Bronchial epithelial cell (primary cell): ENCODE data around the gene KRT72. TPM values are rescaled to one million over a fixed set of nuclear protein-coding genes. Genes with fewer than 3 reads are reported as not detected.

Experiments
- DNase-seq: peaks from one replicate; pipeline ENCODE4 v3.0.0-alpha.2; 2010; ENCODE audit warnings: low read depth
- FAIRE-seq: peaks from 2 replicates; lab custom pipeline; 2011; peaks lifted over from hg19 to GRCh38; lab: Jason Lieb, UNC
- H3K27me3 ChIP-seq: 2 replicates; pipeline ENCODE4 v1.5.1; 2011; ENCODE audit warnings: low read length; ENCODE audit not compliant: control insufficient read depth, insufficient read depth
- H3K36me3 ChIP-seq: 2 replicates; pipeline ENCODE4 v1.5.1; 2011; ENCODE audit warnings: low read length; ENCODE audit not compliant: control insufficient read depth, insufficient read depth
- H3K4me3 ChIP-seq: 2 replicates; pipeline ENCODE4 v1.5.1; 2011; ENCODE audit warnings: mild to moderate bottlenecking, low read depth, low read length, control low read depth
- total RNA-seq: library from RNA; depleted of rRNA; stranded (reverse); fragments of >200 nt; gene quantifications from 2 replicates; pipeline ENCODE4 v1.2.1, GENCODE V29; 2014
- TF ChIP-seq, protein P1 (sequence below): IDR thresholded peaks from 2 replicates; pipeline ENCODE4 v1.5.1; 2011; ENCODE audit warnings: mild to moderate bottlenecking, moderate library complexity, low read length, control low read depth, inconsistent platforms; ENCODE audit not compliant: insufficient read depth, severe bottlenecking

KRT72 gene
- total RNA-seq, 1 donor from 2014 or later: not detected

DNA sequence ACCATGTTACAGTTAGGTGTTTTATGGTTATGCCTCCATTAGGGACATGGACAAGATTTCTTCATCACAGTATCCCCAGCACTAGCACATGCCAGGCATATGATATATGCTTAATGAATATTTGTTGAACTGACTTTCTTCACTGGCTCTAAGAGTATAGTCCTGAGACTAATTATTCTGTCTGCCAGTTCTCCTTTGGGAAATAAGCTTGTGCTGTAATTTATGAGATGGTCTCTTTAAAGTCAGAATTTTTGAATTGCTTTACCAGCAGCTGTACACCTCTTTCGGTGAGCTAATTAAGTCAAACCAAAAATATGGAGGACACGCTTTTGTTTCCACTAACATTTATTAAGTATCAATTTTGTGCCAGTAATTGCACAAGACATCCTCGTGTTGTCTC lies 4.8 kb upstream of the KRT72 start:
- TF ChIP-seq, protein P1, sequence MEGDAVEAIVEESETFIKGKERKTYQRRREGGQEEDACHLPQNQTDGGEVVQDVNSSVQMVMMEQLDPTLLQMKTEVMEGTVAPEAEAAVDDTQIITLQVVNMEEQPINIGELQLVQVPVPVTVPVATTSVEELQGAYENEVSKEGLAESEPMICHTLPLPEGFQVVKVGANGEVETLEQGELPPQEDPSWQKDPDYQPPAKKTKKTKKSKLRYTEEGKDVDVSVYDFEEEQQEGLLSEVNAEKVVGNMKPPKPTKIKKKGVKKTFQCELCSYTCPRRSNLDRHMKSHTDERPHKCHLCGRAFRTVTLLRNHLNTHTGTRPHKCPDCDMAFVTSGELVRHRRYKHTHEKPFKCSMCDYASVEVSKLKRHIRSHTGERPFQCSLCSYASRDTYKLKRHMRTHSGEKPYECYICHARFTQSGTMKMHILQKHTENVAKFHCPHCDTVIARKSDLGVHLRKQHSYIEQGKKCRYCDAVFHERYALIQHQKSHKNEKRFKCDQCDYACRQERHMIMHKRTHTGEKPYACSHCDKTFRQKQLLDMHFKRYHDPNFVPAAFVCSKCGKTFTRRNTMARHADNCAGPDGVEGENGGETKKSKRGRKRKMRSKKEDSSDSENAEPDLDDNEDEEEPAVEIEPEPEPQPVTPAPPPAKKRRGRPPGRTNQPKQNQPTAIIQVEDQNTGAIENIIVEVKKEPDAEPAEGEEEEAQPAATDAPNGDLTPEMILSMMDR: no peak
- peaks cover 11% of the 10 kb centered on the region for H3K27me3 ChIP-seq
- DNase-seq: no peak
- no peak for FAIRE-seq
- no peaks in the 10 kb centered on the region for H3K36me3 ChIP-seq
- no peak overlapping the region for H3K4me3 ChIP-seq

DNA sequence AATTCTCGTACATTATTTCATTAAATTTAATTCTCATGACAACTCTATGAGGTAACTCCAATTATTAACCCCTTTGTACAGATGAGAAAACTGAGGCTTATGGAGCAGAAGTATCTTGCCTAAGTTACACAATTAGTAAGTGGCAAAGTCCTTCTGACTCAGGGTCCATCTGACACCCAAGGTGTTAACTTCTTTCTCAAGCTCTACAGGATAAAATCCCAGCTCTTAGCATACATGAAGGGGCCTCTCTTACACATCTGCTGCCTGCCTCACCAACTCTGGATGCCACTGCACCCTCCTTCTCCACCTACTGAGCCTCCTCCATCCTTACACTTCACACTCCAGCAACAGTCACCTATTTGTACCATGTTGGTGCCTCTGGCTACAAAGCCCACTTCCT lies 4.3 kb upstream of the KRT72 start:
- FAIRE-seq (no peak), DNase-seq (no peak)
- Histone ChIP-seq H3K27me3 (peaks cover 10% of the 10 kb centered on the region), H3K36me3 (no peaks in the 10 kb centered on the region), H3K4me3 (no peak overlapping the region)
- TF ChIP-seq, protein P1: no peak

DNA sequence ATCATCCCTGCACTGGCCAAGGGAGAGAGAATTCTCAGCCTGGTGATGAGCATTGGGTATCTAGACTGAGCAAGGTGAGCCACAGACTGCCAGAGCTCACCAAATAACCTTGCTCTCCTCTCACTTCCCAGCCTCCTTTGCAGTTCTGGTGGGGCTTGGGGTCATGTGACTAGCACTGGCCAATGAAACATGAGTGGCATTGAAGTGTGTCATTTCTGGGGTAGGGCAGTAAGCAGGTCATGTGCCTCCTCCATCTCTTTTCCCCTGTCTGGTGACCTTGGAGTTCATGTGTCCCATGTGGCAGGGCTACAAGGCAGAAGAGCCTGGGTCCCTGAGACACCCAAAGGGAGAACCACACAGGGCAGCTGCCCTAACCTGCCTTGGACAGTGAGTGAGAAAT lies 3.6 kb upstream of the KRT72 start:
- no peak for FAIRE-seq
- peaks cover 12% of the 10 kb centered on the region for H3K27me3 ChIP-seq

DNA sequence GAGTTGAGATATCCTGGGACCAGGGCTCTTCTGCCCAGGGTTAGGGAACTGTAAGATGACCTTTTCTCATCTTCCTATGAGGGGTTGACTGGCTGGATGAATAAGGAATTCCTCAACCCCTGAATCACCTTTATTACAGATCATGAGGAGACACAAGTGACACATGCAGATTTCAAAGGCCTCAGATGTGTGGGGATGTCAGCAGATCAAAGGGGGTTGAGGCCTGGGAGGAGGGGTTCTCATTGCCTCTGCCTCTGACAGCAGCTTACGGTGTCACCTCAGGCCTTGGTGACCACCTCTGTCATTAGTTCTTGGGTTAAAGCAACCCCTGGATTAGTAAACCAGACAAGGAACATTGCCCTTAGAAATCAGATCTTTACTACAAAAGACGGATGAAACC lies 2.1 kb upstream of the KRT72 start:
- peak; percentile 49 for DNase-seq
- Histone ChIP-seq H3K27me3 (peaks cover 15% of the 10 kb centered on the region), H3K36me3 (no peaks in the 10 kb centered on the region), H3K4me3 (no peak overlapping the region)
- TF ChIP-seq, protein P1: no peak
- FAIRE-seq: no peak

More for the DNA sequence above, 3.6 kb upstream of the KRT72 start:
- DNase-seq: no peak
- TF ChIP-seq, protein P1: no peak
- Histone ChIP-seq H3K4me3 (no peak overlapping the region), H3K36me3 (no peaks in the 10 kb centered on the region)

DNA sequence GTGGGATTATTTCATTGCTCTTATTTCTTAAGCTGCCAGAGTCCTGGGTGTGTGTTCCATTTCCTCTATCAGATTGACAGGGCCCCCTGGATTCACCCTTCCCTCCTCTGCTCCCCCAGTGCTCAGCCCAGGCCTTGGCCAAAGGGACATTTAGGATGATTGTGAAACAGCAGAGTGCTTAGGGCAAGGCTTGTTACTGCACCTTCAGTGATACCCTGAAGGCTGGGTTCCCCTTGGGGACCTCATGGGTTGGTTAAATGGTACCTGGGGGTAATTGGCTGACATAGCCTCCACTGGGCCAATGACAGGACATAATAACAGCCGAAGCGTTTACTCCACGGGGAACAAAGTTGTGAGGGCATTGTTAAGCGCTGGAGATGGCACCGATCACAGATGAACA lies 1.3 kb upstream of the KRT72 start:
- FAIRE-seq (no peak), DNase-seq (no peak)
- H3K36me3 ChIP-seq: no peaks in the 10 kb centered on the region
- TF ChIP-seq, protein P1: no peak
- no peak overlapping the region for H3K4me3 ChIP-seq
- peaks cover 14% of the 10 kb centered on the region for H3K27me3 ChIP-seq

DNA sequence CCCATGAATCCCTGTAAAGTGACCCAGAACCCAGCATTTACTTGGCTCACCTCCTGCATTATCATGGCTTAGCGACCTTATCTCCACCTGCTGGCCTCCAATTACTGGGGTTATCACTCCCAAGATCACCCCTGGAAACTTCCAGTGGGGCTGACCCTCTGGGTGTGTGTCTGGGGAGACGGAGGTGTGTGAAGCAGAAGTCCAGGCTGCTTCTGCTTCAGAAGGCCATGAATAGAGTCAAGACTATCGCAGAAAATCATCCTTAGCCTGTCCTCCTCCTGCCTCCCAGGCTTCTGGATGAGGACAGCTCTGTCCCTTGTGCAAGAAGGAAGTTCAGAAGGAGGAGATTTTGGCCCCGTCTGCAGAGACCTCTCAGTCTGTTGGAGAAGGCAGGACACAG lies 408 bp upstream of the KRT72 start:
- TF ChIP-seq, protein P1: no peak
- FAIRE-seq: no peak
- Histone ChIP-seq H3K4me3 (no peak overlapping the region), H3K27me3 (peaks cover 14% of the 10 kb centered on the region), H3K36me3 (no peaks in the 10 kb centered on the region)
- no peak for DNase-seq
